Activated CD8-positive, alpha-beta memory T cell treated with anti-CD3 and anti-CD28 coated beads for 4 hours (primary cell): ENCODE measurements around the gene DENND4C.
"Not testable (repeated sequence)": the region's sequence is repeated elsewhere in the genome, so short reads cannot be mapped to it uniquely, and the experiment has no call there.

Source experiments
- DNase-seq, 2 donors: peaks; one replicate each; pipeline ENCODE4 v3.0.0-alpha.2; 2020; ENCODE audit warnings: low read depth in 2 of 2

DENND4C gene

DNA sequence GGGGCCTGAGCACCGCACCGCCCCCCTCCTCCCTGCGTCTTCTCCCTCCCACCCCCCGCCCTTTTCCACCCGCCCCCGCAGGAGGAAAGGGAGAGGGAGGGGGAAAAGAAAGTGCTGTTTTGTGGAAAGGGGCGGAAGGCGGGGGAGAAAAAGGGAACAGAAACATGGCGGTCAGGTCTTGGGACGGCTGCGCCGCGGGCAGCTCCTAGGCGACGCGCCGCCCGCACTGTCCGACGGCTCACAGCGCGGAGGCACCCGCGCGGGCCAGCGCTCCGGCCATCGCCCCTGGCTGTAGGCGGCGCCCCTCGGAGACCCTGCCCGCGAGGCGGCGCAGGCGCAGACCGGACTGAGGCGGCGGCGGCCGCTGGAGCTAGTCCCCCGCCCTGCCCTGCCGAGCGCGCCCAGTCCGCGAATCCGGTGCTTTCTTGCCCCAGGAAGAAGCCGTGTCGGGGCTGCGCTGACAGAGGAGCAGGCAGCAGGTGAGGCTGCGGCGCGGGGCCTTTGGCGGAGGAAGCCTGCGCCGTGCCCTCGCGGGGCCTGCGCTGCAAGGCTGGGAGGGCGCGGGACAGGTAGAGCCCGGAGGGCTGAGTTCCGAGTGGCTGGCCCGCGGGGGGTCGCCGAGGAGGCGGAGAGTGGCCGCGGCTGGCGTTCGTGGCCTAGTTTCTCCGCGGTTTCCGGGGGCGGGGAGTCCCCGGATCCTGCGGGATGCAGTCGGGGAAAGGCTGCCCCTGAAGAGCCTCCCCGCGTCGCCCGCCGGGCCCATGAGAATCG, at the start of gene DENND4C:
DENND4C (plus strand) TSS at position 339 of the 771 bp plus-strand sequence. CDS start 45,482 bp downstream, outside the sequence.
- peak; percentile 42 to 57 for DNase-seq

DNA sequence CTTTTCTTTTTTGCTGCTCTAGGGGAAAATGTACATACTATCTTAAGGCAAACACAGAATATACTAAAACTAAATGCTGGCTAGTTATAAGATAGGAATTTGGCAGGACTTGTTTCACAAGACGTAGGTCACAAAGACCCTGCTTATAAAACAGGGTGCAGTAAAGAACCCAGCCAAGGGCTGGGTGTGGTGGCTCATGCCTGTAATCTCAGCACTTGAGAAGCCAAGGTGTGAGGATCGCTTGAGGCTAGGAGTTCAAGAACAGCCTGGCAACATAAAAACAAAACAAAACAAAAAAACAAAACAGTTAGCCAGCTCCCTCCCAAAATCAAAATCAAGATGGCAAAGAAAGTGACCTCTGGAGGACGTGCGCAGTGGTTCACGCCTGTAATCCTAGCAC, 49.5 kb upstream of the DENND4C start:
- DNase-seq = no peak

DNA sequence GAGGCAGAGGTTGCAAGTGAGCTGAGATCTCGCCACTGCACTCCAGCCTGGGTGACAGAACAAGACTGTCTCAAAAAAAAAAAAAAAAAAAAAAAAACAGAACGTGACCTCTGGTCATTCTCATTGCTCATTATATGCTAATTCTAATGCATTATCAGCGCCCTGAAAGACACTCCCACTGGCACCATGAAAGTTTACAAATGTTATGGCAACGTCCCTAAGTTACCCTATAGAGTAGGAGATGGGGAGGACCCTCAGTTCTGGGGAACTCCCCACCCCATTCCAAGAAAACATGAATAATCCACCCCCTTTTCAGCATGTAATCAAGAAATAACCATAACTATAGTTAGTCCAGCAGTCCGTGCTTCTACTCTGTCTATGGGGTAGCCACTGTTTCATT, 48.9 kb upstream of the DENND4C start:
- no peak for DNase-seq

DNA sequence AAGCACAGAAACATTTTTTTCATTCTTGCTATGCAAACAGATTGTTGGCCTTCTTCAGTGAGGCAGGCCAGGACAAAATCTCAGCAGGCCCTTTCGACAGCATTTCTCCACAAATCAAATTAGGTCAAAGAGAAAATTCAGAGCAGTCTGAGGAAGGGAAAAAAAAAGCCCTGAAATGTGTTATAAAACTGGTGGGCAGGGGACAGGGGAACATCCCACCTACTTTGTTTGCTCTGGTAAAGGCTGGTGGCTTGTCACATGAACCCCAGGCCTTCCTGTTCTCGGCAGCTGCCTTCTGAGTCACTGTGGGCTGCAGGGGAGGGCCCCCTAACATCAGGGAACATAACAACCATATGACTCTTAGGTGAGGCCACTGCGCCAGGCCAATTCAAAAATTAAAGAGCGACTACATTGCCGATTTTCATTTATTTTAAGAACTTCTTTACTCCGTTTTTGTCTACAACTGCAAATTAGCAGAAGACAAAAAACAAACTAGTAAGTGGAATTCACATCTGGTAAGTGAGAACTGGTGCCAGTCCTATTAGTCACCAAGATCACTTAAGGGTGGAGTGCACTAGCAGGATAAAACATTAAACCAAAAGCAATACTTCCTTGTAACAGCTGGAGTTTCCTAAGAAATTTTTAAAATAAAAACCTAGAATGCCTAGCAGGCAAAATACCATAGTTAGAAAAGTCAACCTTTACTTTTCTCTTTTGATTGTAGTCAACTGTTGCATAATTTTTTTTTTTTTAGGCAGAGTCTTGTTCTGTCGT, 46.2 kb upstream of the DENND4C start:
- peak; percentile 73 for DNase-seq

DNA sequence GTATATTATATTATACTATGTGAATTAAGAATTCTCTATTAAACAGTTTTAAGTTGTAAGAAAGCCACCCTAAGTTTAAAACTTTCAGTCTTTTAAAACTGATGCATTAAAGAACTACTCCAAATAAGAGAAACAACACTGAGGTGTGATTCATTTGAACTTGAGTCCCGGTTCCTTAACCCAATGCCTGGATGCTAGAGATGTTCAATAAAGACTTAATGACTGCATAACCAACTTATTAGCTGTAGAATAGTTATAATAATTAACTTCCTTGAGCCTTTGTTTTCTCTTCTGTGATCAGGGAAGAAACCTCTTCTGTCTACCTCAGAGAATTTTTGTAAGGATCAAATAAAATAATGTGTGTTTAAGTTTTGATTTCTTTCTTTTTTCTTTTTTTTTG, 45.3 kb upstream of the DENND4C start:
- no peak for DNase-seq

DNA sequence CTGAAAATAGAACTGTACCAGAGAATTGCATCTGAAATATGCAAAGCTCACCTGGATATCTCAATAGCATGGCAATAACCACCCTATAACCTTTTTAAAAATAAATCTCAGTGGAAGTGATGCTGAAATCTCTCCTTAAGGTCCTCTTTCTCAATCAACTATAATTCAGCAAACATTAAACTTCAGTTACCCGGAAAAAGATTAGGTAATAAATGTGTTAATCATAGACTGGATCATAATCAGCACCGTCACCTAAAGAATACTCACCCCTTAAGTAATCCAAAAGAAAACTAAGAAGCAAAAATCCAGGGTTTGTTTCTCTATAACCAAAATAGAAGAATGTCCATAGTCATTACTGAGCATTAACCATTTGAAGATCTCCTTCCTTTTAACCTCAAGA, 44.3 kb upstream of the DENND4C start:
- DNase-seq = no peak

DNA sequence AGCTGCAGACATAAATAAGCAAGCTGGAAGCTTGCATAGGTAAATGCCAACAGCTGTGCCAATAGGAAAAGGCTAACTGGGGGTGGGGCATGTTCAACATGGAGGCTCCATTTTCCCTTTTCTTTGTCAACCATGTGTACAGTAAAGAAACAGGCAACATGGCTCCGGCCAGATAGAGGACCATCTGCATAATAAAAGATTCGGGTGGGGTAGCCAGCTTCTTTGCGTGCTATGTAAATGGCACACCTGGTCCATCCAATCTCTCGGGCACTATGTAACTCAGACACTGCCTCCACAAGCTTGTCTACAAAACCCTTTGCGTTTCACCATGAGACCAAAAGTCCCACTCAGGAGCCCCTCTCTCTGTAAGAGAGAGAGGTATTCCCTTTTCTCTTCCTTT, 41.7 kb upstream of the DENND4C start:
- DNase-seq = no peak

DNA sequence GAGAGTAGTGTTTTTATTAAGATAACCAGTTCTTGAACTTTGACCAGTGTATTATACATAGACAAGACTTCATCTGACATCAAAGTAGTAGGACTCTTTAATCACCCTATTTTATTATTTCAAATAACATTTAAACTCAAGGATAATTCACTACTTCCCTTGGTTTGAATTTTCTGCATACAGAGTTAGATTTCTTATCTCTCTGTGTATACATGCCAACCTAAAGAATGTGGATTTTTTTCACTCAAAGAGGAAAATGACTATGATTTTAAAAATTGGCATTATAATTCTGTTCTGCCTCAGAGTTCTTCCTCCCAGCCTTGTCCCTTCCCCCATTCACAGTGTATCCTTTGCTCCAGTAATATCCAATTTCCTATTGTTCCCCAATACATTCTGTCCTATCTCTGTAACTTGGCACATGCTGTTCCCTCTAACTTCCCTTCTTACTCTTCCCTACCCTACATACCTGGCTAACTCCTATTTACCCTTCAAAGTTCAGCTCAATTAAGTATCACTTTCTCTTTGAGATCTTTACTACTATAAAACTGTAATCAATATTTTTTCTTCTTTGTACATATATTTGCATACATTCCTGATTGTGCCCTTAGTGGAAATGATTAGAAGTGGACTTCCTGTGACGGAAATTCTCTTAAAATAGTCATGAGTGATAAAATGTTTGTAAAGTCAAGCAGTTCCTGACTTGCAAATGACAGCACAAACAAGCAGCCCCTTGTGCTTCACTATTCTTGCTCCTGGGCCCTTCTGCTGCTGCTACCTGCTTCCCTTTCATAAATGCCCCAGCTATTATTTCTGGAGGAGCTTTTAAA, 38.1 kb upstream of the DENND4C start:
- DNase-seq = no peak

DNA sequence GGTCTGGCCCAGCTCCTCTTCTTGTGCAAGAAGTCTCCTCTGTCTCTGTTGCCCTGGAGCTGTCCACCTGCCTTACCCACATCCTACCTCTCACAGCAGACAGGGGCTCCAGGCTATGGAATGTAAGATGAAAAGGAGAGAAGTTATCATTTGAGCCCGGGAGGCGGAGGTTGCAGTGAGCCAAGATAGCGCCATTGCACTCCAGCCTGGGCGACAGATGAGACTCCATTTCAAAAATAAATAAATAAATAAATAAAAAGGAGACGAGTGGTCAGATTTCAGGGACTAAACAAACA, 37.5 kb upstream of the DENND4C start:
- no peak for DNase-seq

DNA sequence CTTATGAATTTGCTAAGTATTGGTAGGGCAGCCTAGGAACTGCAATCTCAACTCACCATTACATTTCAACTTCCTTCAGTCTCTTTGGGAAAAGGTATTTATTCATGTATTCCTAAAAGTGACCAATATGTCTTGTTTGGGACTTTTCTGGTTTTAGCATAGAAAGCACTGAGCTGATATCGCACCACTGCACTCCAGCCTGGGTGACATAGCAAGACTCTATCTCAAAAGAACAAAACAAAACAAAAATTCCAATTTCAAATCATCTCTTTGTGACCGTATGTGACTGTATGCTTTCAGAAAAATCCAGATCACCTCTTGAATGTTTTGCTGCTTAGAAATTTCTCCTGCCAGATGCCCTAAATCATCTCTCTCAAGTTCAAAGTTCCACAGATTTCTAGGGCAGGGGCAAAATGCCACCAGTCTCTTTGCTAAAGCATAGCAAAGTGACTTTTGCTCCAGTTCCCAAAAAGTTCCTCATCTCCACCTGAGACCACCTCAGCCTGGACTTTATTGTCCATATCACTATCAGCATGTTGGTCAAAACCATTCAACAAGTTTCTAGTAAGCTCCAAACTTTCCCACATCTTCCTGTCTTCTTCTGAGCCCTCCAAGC, 37.0 kb upstream of the DENND4C start:
- DNase-seq = not testable (repeated sequence)

DNA sequence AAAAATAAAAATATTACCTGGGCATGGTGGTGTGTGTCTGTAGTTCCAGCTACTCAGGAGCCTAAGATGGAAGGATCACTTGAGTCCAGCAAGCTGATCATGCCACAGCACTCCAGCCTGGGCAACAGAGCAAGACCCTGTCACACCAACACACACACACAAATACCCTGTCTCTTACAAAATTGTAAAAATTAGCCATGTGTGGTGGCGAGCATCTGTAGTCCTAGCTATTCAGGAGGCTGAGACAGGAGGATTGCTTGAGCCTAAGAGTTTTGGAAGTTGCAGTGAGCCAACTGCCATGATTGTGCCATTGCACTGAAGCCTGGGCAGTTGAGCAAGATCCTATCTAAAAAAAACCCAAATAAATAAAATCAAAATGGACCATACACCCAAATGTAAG, 32.1 kb upstream of the DENND4C start:
- no peak for DNase-seq

DNA sequence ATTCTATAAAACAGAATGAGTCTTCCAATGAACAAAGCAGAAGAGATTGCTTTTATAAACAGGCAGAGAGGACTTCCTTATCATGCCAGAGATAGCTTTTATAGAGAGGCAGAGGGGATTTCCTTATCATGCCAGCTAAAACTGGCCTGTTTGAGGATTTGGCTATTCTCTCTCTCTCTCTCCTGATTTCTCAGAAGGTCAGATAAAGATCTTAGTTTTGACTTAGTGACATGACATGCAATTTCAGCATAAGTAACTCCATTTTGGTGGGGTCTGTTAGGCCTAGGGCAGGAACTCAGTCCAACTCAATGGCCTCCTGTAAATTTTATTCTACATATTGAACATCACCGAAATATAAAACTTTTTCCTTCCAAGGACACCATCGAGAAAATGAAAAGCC, 31.5 kb upstream of the DENND4C start:
- no peak for DNase-seq

DNA sequence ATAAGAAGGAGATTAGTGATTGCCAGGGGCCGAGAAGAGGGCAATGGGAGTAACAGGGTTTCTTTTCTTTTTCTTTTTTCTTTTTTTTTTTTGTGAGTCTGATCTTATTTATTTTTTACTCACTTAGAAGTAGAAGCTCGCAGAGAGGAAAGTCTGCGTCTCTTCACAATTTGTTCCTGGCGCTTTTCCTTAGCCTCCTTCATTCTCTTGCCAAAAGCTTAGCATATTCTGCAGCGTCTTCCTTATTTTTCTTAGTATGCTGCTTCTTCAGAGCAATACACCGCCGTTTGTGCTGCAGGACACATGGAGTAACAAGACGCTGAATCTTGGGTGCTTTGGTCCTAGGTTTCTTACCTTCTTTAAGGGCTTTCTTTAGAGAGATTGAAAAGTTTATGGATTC, 30.3 kb upstream of the DENND4C start:
- DNase-seq = no peak

DNA sequence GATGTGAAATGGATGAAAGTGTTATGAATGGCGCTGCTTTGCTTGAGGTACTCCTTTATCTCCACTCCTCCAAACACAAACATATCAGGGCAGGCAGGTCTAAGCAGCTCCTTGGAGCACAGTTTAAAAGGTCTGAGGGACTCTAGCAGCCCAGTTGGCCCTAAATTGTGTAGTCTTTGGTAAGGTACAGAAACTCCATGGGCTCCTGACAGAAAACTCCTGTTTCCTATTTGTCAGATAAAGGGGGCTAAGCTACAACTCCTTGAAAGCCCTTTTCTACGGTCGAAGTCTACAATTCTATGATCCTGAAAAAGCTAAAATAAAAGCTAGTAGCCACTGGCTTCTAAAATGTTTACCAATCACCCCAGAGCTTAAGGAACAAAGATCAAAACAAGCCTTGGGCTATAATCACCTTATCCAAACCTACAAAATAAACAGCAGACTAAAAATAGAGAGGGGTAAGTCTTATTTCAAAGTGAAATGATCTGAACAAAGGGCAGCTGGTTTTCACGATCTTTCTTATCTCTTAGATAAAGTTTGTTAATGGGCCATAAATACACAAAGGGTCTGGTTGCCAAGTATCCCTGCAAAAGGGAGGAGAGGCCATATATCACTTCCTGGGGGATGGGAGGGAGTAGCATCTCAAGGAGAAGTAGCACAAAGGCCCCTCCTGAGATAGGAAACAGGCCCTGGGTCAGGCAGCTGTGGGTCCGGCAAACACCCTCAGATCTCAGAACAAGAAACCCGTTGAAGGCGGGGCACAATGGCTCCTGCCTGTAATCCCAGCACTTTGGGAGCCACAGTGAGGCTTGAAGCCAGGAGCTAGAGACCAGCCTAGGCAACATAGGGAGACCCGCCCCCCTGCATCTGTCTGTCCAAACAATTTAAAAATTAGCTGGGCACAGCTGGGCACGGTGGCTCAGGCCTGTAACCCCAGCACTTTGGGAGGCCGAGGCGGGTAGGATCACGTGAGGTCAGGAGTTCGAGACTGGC, 28.3 kb upstream of the DENND4C start:
- DNase-seq = no peak

DNA sequence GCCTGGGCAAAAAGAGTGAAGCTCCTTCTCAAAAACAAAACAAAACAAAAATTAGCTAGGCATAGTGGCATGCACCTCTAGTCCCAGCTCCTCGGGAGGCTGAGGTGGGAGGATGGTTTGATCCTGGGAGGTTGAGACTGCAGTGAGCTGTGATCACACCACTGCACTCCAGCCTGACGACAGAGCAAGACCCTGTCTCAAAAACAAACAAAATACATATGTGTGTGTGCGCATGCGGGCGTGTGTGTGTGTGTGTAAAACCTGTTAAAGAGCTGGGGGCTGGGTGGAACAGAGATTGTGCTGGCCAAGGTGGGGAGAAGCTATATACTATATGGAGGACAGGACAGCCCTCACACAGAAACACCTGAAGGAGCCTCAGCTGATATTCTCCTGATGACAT, 27.4 kb upstream of the DENND4C start:
- no peak for DNase-seq

DNA sequence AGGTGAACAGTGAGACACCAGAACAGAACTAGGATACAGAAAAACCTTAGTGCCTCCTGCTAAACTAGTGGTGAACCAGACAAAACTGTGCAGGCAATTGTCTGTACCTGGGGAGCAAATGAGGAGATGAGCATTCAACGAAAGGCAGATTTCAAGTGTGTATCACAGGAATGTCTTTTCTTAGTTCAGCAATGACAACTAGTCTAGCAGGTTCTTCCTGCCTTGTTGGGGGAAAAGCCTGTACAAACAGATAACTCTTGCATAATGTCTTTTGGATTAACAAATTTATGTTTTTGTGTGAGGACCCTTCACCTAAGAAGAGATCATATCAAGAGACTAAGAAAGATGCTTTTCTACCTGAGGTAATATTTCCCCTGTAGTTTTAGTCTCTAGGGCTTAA, 21.8 kb upstream of the DENND4C start:
- no peak for DNase-seq

DNA sequence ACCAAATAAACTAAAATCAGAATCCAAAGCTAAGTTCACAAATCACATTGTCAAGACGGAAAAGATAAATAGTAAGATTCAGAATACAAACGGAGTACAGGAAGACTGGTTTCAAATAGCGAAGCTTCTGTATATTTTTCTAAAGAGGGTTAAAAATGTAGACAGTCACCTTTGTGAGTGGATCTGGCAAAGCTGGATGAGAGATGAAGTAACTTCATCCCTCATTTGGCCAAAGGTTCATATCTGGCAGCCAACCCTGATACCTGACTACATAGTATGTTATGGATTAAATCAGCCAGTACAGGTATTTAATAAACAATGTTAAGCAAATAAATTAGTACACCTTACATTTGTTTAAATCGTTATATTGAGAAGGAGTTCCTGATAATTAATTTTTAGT, 21.3 kb upstream of the DENND4C start:
- DNase-seq = no peak

DNA sequence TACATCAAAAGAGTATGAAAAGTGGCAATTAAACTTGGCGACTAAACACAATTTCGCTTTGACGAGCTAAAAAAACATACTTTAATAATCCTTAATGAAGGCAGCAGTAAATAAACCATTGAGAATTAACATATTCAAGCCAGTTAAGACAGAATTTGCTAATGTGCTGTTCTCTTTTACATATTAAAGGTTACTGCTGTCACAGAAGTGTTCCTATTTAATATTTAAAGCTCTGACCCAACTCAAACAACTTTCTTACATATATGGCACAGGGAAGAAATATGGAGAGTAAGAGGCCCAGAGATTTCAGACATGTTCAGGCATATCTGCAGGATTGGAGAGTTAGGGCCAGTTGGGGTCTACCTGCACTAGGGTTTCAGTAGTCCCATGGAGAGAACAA, 16.7 kb upstream of the DENND4C start:
- DNase-seq = no peak

DNA sequence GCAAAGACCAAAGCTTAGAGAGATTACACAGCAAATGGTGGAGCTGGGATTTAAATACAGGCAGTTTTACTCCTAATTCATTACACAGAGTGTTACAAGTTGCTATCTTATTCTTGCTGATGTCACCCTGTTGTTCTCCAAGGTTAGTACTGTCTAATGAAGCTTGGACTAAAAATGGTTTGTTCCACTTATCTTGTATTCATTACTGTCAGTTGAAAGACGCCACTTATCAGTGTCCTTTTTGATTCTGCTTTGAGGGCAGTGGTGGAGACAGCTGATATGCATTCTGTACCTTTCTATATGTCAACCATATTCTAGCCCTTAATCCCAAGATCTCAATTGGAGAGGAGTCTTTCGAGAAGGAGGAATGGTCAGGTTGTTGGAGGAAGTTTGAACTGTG, 14.0 kb upstream of the DENND4C start:
- DNase-seq = no peak

DNA sequence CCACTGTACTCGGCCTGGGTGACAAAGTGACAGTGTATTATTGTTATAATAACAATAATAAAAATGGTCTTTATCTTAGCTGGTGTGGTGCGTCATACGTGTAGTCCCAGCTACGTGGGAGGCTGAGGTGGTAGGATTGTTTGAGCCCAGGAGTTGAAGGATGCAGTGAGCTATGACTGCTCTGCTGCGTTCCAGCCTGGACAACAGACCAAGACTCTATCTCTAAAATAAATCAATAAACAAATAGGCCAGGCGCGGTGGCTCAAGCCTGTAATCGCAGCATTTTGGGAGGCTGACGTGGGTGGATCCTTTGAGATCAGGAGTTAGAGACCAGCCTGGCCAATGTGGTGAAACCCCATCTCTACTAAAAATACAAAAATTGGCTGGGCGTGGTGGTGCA, 9.2 kb upstream of the DENND4C start:
- DNase-seq = no peak

DNA sequence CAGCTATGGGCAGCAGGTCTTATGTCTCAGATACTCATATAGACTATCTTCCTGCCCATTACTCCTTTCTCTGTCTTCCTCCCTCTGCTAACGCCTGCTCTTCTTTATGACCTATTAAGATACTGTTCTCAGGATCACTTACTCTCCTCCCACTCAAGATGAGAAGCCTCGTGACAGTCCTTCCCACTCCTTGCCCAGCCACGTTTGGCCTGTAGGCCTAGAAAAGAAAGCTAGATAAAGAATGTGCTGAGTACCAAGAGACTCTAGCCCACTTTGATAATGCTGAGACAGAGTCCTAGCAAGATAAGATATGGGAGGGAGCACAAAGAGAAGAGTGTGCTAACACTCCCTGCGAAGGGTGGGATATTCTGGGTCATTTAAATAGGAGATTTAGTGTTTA, 6.8 kb upstream of the DENND4C start:
- no peak for DNase-seq
